Neural progenitor cell (in vitro differentiated cells): ENCODE measurements around the gene ABITRAM.

Experiments
- EZH2 ChIP-seq: fragments of 200-600 bp; sonication (generic); IDR thresholded peaks from 2 replicates; pipeline ENCODE4 v1.6.1; 2017; ENCODE audit warnings: antibody characterized with exemption, mild to moderate bottlenecking, moderate library complexity
- EZH2phosphoT487 ChIP-seq: fragments of 200-600 bp; sonication (generic); IDR thresholded peaks from 2 replicates; pipeline ENCODE4 v1.6.1; 2017; ENCODE audit warnings: antibody characterized with exemption
- TF ChIP-seq, protein P1 (sequence below): fragments of 200-600 bp; sonication (generic); IDR thresholded peaks from 2 replicates; pipeline ENCODE4 v1.5.1; 2017; ENCODE audit warnings: antibody characterized with exemption, mild to moderate bottlenecking

GRCh38 chr9:108978205-108978604, 44.0 kb downstream of the ABITRAM start:
- TF ChIP-seq, protein P1, sequence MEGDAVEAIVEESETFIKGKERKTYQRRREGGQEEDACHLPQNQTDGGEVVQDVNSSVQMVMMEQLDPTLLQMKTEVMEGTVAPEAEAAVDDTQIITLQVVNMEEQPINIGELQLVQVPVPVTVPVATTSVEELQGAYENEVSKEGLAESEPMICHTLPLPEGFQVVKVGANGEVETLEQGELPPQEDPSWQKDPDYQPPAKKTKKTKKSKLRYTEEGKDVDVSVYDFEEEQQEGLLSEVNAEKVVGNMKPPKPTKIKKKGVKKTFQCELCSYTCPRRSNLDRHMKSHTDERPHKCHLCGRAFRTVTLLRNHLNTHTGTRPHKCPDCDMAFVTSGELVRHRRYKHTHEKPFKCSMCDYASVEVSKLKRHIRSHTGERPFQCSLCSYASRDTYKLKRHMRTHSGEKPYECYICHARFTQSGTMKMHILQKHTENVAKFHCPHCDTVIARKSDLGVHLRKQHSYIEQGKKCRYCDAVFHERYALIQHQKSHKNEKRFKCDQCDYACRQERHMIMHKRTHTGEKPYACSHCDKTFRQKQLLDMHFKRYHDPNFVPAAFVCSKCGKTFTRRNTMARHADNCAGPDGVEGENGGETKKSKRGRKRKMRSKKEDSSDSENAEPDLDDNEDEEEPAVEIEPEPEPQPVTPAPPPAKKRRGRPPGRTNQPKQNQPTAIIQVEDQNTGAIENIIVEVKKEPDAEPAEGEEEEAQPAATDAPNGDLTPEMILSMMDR: no peak
- TF ChIP-seq EZH2phosphoT487 (no peak), EZH2 (no peak)
